Chondrocyte (in vitro differentiated cells): ENCODE measurements around the gene NLGN3. TPM values are rescaled to one million over a fixed set of nuclear protein-coding genes. Genes with fewer than 3 reads are reported as not detected.

Source experiments
- DNase-seq: peaks from one replicate; pipeline ENCODE4 v3.0.0; 2021; ENCODE audit warnings: mixed read lengths, low spot score
- H3K27ac Mint-ChIP-seq: one replicate; pipeline ENCODE4 v1.8.0; 2021; ENCODE audit warnings: mild to moderate bottlenecking, moderate library complexity, mixed read lengths; ENCODE audit not compliant: unreplicated experiment
- H3K27me3 Mint-ChIP-seq: 2 replicates; pipeline ENCODE4 v1.8.0; 2021; ENCODE audit warnings: low read depth, mixed read lengths
- H3K36me3 Mint-ChIP-seq: 2 replicates; pipeline ENCODE4 v1.8.0; 2021; ENCODE audit warnings: low read depth, mixed read lengths
- H3K4me1 Mint-ChIP-seq: 2 replicates; pipeline ENCODE4 v1.8.0; 2021; ENCODE audit warnings: low read depth, mild to moderate bottlenecking, mixed read lengths
- H3K4me3 Mint-ChIP-seq: one replicate; pipeline ENCODE4 v1.8.0; 2021; ENCODE audit warnings: mild to moderate bottlenecking, moderate library complexity, mixed read lengths; ENCODE audit not compliant: unreplicated experiment
- H3K9me3 Mint-ChIP-seq: 2 replicates; pipeline ENCODE4 v1.8.0; 2021; ENCODE audit warnings: low read depth, mixed read lengths
- CTCF ChIP-seq: fragments of 200-600 bp; sonication (generic); IDR thresholded peaks from 2 replicates; pipeline ENCODE4 v1.5.0; 2021; ENCODE audit warnings: antibody characterized with exemption, mild to moderate bottlenecking, moderate library complexity
- total RNA-seq: library from RNA; stranded (reverse); gene quantifications from 3 replicates; pipeline ENCODE4 v1.2.1, GENCODE V29; 2021

Gene NLGN3
- total RNA-seq, 1 donor from 2014 or later, result 0.52 TPM

GRCh38 chrX:71214152-71214551 is 69.5 kb downstream of the NLGN3 start:
- Mint-ChIP-seq H3K36me3 (no peaks in the 10 kb centered on the region), H3K27me3 (peaks cover 3% of the 10 kb centered on the region), H3K9me3 (peaks cover 4% of the 10 kb centered on the region), H3K4me3 (no peak overlapping the region), H3K4me1 (no peaks in the 10 kb centered on the region), H3K27ac (no peak overlapping the region)
- no peak for TF ChIP-seq CTCF
- no peak for DNase-seq

- TF ChIP-seq CTCF, result no peak
- DNase-seq, result no peak
- H3K27me3 Mint-ChIP-seq, result peaks cover 3% of the 10 kb centered on the region
- no peak overlapping the region for H3K27ac Mint-ChIP-seq
- H3K36me3 Mint-ChIP-seq, result no peaks in the 10 kb centered on the region
- peaks cover 4% of the 10 kb centered on the region for H3K9me3 Mint-ChIP-seq
- no peaks in the 10 kb centered on the region for H3K4me1 Mint-ChIP-seq
- H3K4me3 Mint-ChIP-seq, result no peak overlapping the region
Measured at GRCh38 chrX:71214604-71215337, 70.1 kb downstream of the NLGN3 start.

GRCh38 chrX:71215338-71215912 is 70.8 kb downstream of the NLGN3 start:
- Mint-ChIP-seq H3K4me3 (no peak overlapping the region), H3K36me3 (no peaks in the 10 kb centered on the region), H3K9me3 (peaks cover 4% of the 10 kb centered on the region), H3K27me3 (peaks cover 3% of the 10 kb centered on the region), H3K27ac (no peak overlapping the region), H3K4me1 (no peaks in the 10 kb centered on the region)
- no peak for TF ChIP-seq CTCF
- DNase-seq, result no peak

GRCh38 chrX:71216485-71216884 is 71.8 kb downstream of the NLGN3 start:
- Mint-ChIP-seq H3K27me3 (peaks cover 3% of the 10 kb centered on the region), H3K4me1 (no peaks in the 10 kb centered on the region), H3K36me3 (no peaks in the 10 kb centered on the region), H3K4me3 (no peak overlapping the region), H3K27ac (no peak overlapping the region), H3K9me3 (peaks cover 4% of the 10 kb centered on the region)
- DNase-seq, result no peak
- TF ChIP-seq CTCF, result no peak

- DNase-seq, result no peak
- no peak for TF ChIP-seq CTCF
- Mint-ChIP-seq H3K4me3 (no peak overlapping the region), H3K36me3 (no peaks in the 10 kb centered on the region), H3K4me1 (no peaks in the 10 kb centered on the region), H3K27me3 (peaks cover 2% of the 10 kb centered on the region), H3K9me3 (peaks cover 4% of the 10 kb centered on the region), H3K27ac (no peak overlapping the region)
Measured at GRCh38 chrX:71217298-71217697, 72.7 kb downstream of the NLGN3 start.

Other genes starting within 250 kb of the NLGN3 start
- gene TEX11, start 236.1 kb upstream of the NLGN3 start, total RNA-seq, result not detected in 3 replicates
- gene SLC7A3, start 213.7 kb upstream of the NLGN3 start, total RNA-seq, result 0.15 to 0.41 TPM in 2 of 3 replicates, not detected in the other
- 52.9 to 66.6 TPM (median 60.9 TPM) in 3 replicates for gene SNX12, start 76.5 kb upstream of the NLGN3 start, total RNA-seq
- gene FOXO4, start 49.0 kb upstream of the NLGN3 start, total RNA-seq, result 7.9 to 9.3 TPM (median 8.2 TPM) in 3 replicates
- not detected in 3 replicates for gene CXorf65, start 38.1 kb upstream of the NLGN3 start, total RNA-seq
- gene IL2RG, start 33.3 kb upstream of the NLGN3 start, total RNA-seq, result not detected in 3 replicates
- gene MED12, start 26.2 kb upstream of the NLGN3 start, total RNA-seq, result 32.8 to 39.8 TPM (median 33.4 TPM) in 3 replicates
- not detected in 3 replicates for gene GJB1, start 78.4 kb downstream of the NLGN3 start, total RNA-seq
- gene ZMYM3, start 109.3 kb downstream of the NLGN3 start, total RNA-seq, result 31.9 to 35.2 TPM (median 32.1 TPM) in 3 replicates
- 319 to 354 TPM (median 341 TPM) in 3 replicates for gene NONO, start 138.8 kb downstream of the NLGN3 start, total RNA-seq
- gene ITGB1BP2, start 156.9 kb downstream of the NLGN3 start, total RNA-seq, result 2.1 to 3.2 TPM (median 2.5 TPM) in 3 replicates
- 26.4 to 31.3 TPM (median 27.9 TPM) in 3 replicates for gene TAF1, start 221.5 kb downstream of the NLGN3 start, total RNA-seq